NCI-H1694 treated with DMSO at 0.1 percent for 48 hours (cell line): Measurements from ENCODE around the gene FANCE.
"Not testable (repeated sequence)": the region's sequence is repeated elsewhere in the genome, so short reads cannot be mapped to it uniquely, and the experiment has no call there.

Experiments used
- DNase-seq: peaks from one replicate; lab custom pipeline; 2025; lab: John Stamatoyannopoulos, UW

Gene FANCE

GRCh38 chr6:35432291-35432690 is 19.8 kb upstream of the FANCE start:
- DNase-seq, result no peak

GRCh38 chr6:35432702-35433101 is 19.4 kb upstream of the FANCE start:
- not testable (repeated sequence) for DNase-seq

- peak; percentile 4 for DNase-seq
Measured at GRCh38 chr6:35435074-35435837, 16.9 kb upstream of the FANCE start.

GRCh38 chr6:35436071-35436857 is 15.9 kb upstream of the FANCE start:
- no peak for DNase-seq

GRCh38 chr6:35438378-35439065 is 13.6 kb upstream of the FANCE start:
- DNase-seq, result not testable (repeated sequence)

- DNase-seq, result no peak
Measured at GRCh38 chr6:35439308-35439707, 12.8 kb upstream of the FANCE start.

GRCh38 chr6:35441205-35441604 is 10.9 kb upstream of the FANCE start:
- DNase-seq, result no peak

GRCh38 chr6:35441642-35442041 is 10.5 kb upstream of the FANCE start:
- DNase-seq, result no peak

- no peak for DNase-seq
Measured at GRCh38 chr6:35442693-35443092, 9.4 kb upstream of the FANCE start.

- DNase-seq, result no peak
Measured at GRCh38 chr6:35443341-35444030, 8.7 kb upstream of the FANCE start.

GRCh38 chr6:35445691-35446090 is 6.4 kb upstream of the FANCE start:
- DNase-seq, result no peak

GRCh38 chr6:35448191-35448590 is 3.9 kb upstream of the FANCE start:
- peak; percentile 42 for DNase-seq

GRCh38 chr6:35449287-35449881 is 2.8 kb upstream of the FANCE start:
- peak; percentile 77 for DNase-seq

- no peak for DNase-seq
Measured at GRCh38 chr6:35451354-35452182, 570 bp upstream of the FANCE start.

GRCh38 chr6:35453236-35453635 is 1.1 kb downstream of the FANCE start:
- DNase-seq, result no peak

GRCh38 chr6:35454391-35455110 is 2.4 kb downstream of the FANCE start:
- DNase-seq, result no peak

GRCh38 chr6:35457907-35458306 is 5.8 kb downstream of the FANCE start:
- DNase-seq, result no peak

- DNase-seq, result no peak
Measured at GRCh38 chr6:35461270-35461669, 9.1 kb downstream of the FANCE start.

GRCh38 chr6:35463292-35463691 is 11.2 kb downstream of the FANCE start:
- no peak for DNase-seq

- no peak for DNase-seq
Measured at GRCh38 chr6:35465646-35466045, 13.5 kb downstream of the FANCE start.
